SK-N-MC (cell line): Measurements from ENCODE around the gene POU2F3.

Experiments used
- DNase-seq: peaks from one replicate; pipeline ENCODE4 v3.0.0-alpha.2; 2011; ENCODE audit warnings: low read depth, low spot score
- H3K27ac ChIP-seq: fragments of 200-600 bp; sonication (generic); 2 replicates; pipeline ENCODE4 v1.5.1; 2016; ENCODE audit warnings: mixed run types
- H3K36me3 ChIP-seq: fragments of 200-600 bp; sonication (generic); 2 replicates; pipeline ENCODE4 v1.6.1; 2017; ENCODE audit warnings: antibody characterized with exemption, low read length, mixed read lengths; ENCODE audit not compliant: insufficient read depth
- H3K4me3 ChIP-seq: fragments of 200-600 bp; sonication (generic); 2 replicates; pipeline ENCODE4 v1.5.1; 2016
- H3K9ac ChIP-seq: fragments of 200-600 bp; sonication (generic); 2 replicates; pipeline ENCODE4 v1.8.0; 2017; ENCODE audit warnings: mixed run types, mixed read lengths; ENCODE audit not compliant: insufficient read length
- H3K9me3 ChIP-seq: fragments of 200-600 bp; sonication (generic); 2 replicates; pipeline ENCODE4 v1.6.1; 2017; ENCODE audit warnings: low read depth, mild to moderate bottlenecking, antibody characterized with exemption, low read length, moderate library complexity, mixed read lengths
- EZH2 ChIP-seq: fragments of 200-600 bp; sonication (generic); IDR thresholded peaks from one replicate; pipeline ENCODE4 v1.6.1; 2017; ENCODE audit warnings: antibody characterized with exemption
- FOXP2 ChIP-seq: optimal IDR thresholded peaks from 2 replicates; pipeline ENCODE3; 2011; ENCODE audit warnings: mild to moderate bottlenecking, moderate library complexity; ENCODE audit not compliant: insufficient read depth; ENCODE audit errors: extremely low read length, control extremely low read depth
- POLR2AphosphoS5 ChIP-seq: IDR thresholded peaks from 2 replicates; pipeline ENCODE4 v1.6.1; 2012; ENCODE audit warnings: mild to moderate bottlenecking, low read depth, low read length, borderline replicate concordance

POU2F3 gene

DNA sequence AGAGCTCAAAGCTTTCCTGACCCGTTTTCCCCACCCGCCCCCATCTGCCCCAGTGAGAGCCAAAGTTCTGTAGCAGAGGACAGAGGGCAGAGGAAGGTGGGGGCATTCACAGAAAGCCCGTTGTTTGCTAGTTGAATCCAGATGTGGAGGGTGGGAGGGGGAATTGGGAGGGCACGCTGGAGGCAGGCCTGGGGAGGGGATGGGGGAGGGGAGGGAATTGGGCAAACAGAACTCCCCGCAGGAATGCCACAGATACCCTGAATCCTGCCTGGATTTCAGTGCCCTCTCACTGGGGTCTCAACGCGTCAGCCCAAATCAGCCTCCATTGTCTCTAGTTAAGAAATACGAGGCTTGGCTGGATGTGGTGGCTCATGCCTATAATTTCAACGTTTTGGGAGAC, 42.0 kb upstream of the POU2F3 start:
- Histone ChIP-seq H3K9ac (no peak overlapping the region), H3K27ac (peak overlapping the region; percentile 60; the same call in 1 of the 2 replicates)
- no peak for DNase-seq

DNA sequence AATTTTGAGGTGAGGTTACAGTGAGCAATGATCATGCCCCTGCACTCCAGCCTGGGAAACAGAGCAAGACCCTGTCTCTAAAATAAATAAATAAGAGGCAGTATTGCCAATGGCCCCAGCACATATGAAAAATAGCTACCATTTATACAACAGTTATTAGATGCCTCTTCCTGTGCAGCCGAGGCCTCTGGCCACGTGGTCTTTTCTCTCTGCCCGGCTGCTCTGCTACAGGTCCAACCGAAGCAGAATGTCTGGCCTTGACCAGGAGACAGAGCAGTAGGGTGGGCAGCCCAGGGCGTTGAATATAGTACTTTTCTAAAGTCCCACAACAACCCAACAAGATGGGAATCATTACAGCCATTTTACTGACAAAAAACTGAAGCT, 41.5 kb upstream of the POU2F3 start:
- Histone ChIP-seq H3K9me3 (no peaks in the 10 kb centered on the region), H3K9ac (no peak overlapping the region), H3K36me3 (no peaks in the 10 kb centered on the region), H3K27ac (no peak overlapping the region), H3K4me3 (no peak overlapping the region)
- TF ChIP-seq FOXP2, result no peak
- no peak for TF ChIP-seq EZH2
- DNase-seq, result no peak

More for the DNA sequence above, 42.0 kb upstream of the POU2F3 start:
- TF ChIP-seq POLR2AphosphoS5, result no peak
- TF ChIP-seq EZH2, result no peak
- no peak for TF ChIP-seq FOXP2
- H3K36me3 ChIP-seq, result no peaks in the 10 kb centered on the region
- no peaks in the 10 kb centered on the region for H3K9me3 ChIP-seq
- peak overlapping the region; percentile 53; the same call in 1 of the 2 replicates for H3K4me3 ChIP-seq

DNA sequence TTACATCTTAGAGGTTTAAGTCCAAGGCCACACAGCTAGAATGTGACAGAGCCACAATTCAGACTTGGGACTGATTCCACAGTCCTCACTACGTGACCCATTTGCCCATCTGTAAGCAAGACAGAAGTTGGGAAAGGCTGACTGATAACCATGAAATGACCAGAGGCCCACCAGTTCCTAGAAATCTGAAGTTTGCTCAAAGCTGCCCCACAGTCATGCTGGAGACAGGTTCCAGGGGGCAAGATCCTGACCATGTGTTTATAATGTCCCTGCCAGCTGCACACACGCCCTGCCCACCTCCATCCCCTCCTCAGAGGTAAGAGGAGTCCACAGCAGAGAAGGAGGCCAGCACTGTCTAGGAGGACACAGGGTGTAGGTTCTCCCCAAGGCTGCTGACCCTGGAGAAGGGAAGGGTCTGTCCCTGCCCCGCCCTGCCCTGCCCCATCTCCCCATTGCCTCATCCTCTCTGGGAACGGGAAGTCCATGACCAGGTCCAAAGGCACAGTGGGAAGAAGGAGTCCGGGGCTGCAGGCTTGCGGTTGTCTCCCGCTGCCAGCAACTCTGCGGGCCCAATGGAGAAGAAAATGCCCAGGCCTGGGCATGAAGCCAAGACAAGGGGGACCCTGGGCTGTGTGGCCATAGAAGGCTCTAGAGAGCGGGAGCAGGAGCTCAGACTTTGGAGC, 41.0 kb upstream of the POU2F3 start:
- H3K36me3 ChIP-seq, result no peaks in the 10 kb centered on the region
- no peaks in the 10 kb centered on the region for H3K9me3 ChIP-seq
- no peak overlapping the region for H3K27ac ChIP-seq
- TF ChIP-seq EZH2 (no peak), FOXP2 (no peak), POLR2AphosphoS5 (no peak)
- no peak for DNase-seq
- no peak overlapping the region for H3K9ac ChIP-seq
- no peak overlapping the region for H3K4me3 ChIP-seq

DNA sequence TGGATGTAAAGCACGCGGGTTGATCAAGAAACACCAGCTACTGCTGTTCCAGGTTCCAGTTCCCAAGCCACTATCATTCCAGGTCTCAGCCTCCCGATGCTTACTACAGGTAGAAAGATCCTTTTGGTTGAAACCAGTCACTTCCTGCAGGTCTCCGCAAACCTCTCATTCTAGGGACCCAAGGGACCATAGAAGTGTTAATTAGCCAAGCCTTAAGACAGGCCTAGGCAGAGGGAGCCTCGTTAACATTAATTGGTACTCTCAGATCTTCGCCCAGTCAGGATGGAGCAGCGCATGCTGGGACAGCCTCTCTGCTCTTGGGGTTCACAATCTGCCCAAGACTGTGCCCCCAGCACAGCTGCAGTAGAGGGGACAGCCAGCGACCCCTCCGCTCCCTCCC, 40.3 kb upstream of the POU2F3 start:
- H3K9me3 ChIP-seq, result no peaks in the 10 kb centered on the region
- no peak overlapping the region for H3K27ac ChIP-seq
- H3K9ac ChIP-seq, result no peak overlapping the region
- H3K4me3 ChIP-seq, result no peak overlapping the region
- TF ChIP-seq POLR2AphosphoS5 (no peak), FOXP2 (no peak), EZH2 (no peak)
- H3K36me3 ChIP-seq, result no peaks in the 10 kb centered on the region
- DNase-seq, result no peak

DNA sequence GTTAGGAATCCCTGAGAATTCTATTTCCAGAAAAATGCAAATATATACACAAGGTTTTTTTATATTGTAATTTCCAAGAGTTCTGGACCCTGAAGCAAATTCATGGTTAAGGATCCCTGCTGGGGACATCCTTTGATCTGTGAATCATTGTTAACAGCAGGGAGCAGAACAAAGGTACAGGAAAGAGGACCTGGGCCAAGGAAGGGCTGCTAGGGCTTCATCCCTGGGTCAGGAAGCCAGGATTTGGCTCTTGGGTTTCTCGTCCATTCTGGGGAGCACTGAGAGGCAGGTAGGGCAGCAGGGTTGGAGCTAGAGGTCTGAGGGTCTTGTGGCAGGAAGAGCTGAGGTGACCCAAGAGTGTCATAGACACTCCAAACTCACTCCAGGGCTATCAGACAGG, 39.3 kb upstream of the POU2F3 start:
- H3K36me3 ChIP-seq, result no peaks in the 10 kb centered on the region
- no peak overlapping the region for H3K9ac ChIP-seq
- no peak for DNase-seq
- no peaks in the 10 kb centered on the region for H3K9me3 ChIP-seq
- no peak overlapping the region for H3K27ac ChIP-seq
- TF ChIP-seq FOXP2, result no peak
- TF ChIP-seq EZH2, result no peak
- no peak for TF ChIP-seq POLR2AphosphoS5
- no peak overlapping the region for H3K4me3 ChIP-seq

DNA sequence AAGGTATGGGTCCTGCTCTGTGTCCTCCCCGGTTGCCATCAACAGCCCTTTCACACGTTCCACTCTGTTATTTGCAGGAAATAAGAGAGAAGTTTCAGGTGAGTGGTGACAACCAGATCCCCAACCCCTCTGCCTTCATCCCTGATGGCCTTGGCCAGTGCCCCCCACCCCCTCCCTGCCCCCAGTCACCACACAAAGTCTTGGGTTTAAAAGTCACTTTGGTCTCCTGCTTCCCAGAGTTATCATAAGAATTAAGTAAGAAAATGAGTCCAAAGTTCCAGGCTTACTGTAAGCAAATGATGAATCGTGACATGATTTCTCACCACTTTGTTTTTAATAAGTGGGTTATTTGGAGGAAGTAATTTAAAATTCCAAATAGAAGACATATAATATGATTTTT, 38.3 kb upstream of the POU2F3 start:
- no peak overlapping the region for H3K4me3 ChIP-seq
- no peak for DNase-seq
- no peaks in the 10 kb centered on the region for H3K9me3 ChIP-seq
- TF ChIP-seq EZH2 (no peak), FOXP2 (no peak)
- H3K36me3 ChIP-seq, result no peaks in the 10 kb centered on the region
- no peak overlapping the region for H3K27ac ChIP-seq
- no peak overlapping the region for H3K9ac ChIP-seq

DNA sequence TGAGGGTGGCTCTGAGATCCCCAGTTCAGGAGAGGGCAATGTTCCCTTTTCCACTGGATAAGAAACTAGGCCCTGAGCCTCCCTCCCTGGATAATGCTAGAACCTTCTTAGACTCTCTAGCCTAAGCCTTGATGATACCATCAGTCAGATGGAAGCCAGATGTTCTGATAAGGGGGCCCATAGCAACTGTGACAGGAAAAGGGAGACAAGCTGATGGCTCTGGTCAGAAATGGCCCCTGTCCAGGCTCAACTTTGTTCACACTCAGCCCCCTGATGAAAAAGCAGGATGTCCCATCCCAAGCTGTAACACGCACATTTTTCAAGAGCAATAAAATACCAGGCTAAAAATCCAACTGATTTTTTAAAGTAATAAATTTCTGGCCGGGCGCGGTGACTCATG, 36.3 kb upstream of the POU2F3 start:
- Histone ChIP-seq H3K9me3 (no peaks in the 10 kb centered on the region), H3K9ac (no peak overlapping the region), H3K27ac (no peak overlapping the region), H3K4me3 (no peak overlapping the region), H3K36me3 (no peaks in the 10 kb centered on the region)
- DNase-seq, result no peak
- TF ChIP-seq EZH2 (no peak), FOXP2 (no peak)

DNA sequence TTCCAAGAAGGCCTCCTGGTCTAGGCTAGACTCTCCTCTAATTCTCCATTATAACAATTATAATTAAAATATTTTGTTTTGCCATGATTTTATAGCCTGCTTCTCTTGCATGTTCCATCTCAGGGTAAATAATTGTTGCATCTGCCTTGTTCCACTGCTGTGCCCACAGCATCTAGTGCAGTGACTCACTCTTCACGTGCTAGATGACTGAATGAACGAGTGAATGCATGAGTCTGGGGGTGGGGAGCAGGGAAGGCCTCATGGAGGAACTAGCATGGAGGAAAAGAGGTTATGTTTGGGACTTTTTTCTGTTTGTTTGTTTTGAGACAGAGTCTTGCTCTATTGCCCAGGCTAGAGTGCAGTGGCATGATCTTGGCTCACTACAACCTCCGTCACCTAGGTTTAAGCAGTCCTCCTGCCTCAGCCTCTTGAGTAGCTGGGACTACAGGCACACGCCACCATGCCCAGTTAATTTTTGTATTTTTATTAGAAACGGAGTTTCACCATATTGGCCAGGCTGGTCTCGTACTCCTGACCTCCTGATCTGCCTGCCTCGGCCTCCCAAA, 34.3 kb upstream of the POU2F3 start:
- no peak for DNase-seq
- H3K9me3 ChIP-seq, result no peaks in the 10 kb centered on the region
- H3K4me3 ChIP-seq, result no peak overlapping the region
- no peak overlapping the region for H3K27ac ChIP-seq
- TF ChIP-seq POLR2AphosphoS5 (no peak), FOXP2 (no peak), EZH2 (no peak)
- no peaks in the 10 kb centered on the region for H3K36me3 ChIP-seq
- H3K9ac ChIP-seq, result no peak overlapping the region

DNA sequence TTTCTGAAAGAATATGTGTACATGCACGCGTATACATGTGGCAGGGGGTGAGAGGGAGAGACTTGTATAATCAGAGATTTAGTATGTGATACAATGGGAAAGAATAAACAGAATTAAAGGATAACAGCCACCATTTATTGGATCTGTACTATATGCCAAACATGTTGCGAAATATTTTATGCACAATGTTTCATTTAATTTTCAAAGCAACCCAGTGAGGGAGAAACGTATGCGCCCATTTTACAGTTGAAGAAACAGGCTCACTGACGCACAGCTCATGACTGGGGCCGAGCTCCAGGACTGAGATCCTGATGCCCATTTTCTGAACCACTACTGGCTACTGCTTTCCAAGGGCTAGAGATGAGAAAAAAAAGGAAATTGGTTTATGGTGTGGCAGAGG, 32.4 kb upstream of the POU2F3 start:
- no peaks in the 10 kb centered on the region for H3K36me3 ChIP-seq
- H3K27ac ChIP-seq, result no peak overlapping the region
- H3K4me3 ChIP-seq, result no peak overlapping the region
- no peaks in the 10 kb centered on the region for H3K9me3 ChIP-seq
- DNase-seq, result no peak
- H3K9ac ChIP-seq, result no peak overlapping the region
- TF ChIP-seq EZH2 (no peak), POLR2AphosphoS5 (no peak), FOXP2 (no peak)
